ENCODE data around the gene TNFRSF14.
"Not testable (repeated sequence)": the region's sequence is repeated elsewhere in the genome, so short reads cannot be mapped to it uniquely, and the experiment has no call there.

TNFRSF14 gene

DNA sequence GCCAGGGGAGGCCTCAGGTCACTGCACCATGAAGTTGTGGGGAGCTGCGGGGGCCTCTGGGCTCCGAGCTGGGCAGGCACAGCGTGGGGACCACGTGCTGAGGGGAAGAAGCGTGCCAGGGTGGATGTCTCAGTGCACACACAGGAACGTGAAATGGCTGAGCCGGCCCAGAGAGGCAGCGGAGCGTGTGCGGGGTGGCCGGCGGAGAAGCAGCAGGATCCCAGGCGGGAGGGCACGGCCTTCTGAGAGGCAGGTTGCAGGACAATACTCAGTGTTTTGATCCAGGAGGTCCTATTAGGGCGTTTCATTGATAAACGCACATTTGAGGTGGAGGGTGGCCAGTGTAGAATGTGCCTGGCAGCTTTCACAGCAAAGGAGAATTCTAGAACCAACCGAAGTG, 12.9 kb downstream of the TNFRSF14 start:
- DNase-seq: peak; percentile 60

GRCh38 chr1:2569703-2570102, 13.5 kb downstream of the TNFRSF14 start:
- not testable (repeated sequence) for DNase-seq

GRCh38 chr1:2570332-2570731, 14.2 kb downstream of the TNFRSF14 start:
- DNase-seq: no peak

DNA sequence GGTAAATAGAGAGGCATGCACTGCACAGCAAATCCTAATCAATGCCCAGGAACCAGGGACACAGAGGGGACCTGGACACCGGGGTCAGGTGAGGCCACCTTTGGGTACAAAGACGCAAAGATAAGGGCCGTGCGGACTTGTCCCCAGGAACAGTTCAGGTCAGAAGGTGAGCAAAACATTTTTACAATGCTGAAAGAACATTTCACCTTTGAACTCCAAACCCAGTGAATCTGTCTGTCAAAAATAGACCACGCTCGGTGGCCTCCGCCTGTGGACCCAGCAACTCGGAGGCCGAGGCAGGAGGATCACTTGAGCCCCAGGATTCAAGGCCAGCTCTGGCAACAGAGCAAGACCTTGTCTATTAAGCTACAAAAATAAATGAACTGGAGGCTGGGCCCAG, 15.2 kb downstream of the TNFRSF14 start:
- no peak for DNase-seq

DNA sequence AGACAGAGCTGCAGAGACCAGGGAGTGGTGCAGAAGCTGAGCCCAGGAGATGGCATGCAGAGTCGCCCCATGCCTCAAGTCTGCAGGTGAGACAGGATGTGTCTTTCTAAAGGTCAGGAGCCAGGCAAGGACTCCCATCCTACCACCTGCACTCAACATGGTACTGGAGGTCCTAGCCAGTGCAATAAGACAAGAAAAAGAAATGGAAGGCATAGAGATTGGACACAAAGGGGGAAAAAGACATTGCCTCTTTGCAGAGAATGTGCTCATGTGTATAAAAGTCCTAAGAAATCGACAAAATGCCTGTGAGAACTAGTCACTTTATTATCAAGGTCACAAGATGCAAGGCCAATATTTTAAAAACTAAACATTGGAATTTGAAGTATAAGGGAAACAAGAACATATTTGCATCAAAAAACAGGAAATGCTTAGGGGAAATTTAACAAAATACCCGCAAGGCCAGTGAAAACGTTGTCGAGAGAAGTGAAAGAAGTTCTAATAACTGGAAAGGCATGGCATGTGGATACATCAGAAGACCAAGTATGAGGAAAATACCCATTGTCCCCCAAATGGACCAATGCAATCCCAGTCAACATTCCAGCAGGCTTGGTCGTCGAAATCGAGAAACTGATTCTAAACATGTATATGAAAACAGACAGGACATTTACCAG, 17.2 kb downstream of the TNFRSF14 start:
- DNase-seq: no peak

GRCh38 chr1:2574350-2574749, 18.2 kb downstream of the TNFRSF14 start:
- no peak for DNase-seq

GRCh38 chr1:2575801-2576663, 19.9 kb downstream of the TNFRSF14 start:
- no peak for DNase-seq

DNA sequence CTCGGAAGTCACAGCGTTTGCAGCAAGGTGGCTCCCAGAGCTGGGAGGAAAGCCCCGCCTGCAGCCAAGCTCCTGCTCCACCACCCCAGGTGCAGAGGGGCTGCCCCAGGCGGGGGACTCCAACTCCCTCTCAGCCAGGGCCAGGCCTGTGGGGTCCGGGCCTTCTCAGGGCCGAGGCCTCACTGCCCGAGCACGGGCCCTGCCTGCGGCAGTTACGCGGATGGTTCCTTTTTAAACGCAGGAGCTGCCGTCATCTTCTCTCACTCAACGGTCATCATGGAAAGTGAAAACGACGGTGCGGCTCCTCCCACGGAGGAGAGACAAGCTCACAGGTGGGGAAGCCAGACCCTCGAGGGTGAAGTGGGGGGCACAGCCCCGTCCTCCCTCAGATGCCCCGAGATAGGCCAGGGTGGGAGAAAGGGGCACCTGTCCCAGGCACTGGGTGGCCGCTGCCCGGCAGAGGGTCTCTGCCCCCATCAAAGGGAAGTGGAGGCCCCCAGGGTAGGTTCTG, 21.4 kb downstream of the TNFRSF14 start:
- DNase-seq: not testable (repeated sequence)

DNA sequence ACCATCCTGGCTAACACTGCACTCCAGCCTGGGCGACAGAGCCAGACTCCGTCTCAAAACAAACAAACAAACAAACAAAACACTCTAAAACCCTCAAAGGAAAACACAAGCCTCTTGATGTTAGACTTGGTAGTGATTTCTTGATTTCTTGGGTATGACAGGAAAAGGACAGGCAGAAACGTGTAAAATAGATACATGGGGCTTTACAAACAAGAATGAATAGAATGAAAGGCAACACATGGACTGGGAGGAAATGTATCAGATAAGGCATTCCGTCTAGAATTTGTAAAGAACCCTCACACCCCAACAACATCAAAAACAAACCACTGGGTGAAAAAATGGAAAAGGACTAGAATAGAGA, 22.6 kb downstream of the TNFRSF14 start:
- DNase-seq: no peak

GRCh38 chr1:2580691-2581090, 24.5 kb downstream of the TNFRSF14 start:
- DNase-seq: no peak

DNA sequence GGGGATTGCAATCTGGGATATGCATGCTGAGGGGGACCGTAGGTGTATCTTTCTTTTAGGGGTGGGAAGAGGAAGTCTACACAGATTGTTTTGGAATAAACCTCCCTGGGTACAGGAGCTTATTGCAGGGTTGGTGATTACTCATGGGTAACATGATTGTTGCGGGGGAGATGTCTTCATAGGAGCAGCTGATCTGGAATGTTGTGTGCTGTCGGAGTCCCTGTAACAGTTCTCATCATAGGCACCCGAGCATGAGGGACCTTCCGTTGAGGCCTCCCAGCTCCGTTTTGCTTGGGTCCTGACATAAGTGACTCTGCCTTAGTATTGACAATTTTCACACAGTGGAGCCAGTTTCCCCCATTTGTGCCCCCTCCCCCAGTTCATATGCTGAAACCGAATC, 26.2 kb downstream of the TNFRSF14 start:
- DNase-seq: peak; percentile 14

GRCh38 chr1:2583331-2583791, 27.2 kb downstream of the TNFRSF14 start:
- peak; percentile 22 for DNase-seq

DNA sequence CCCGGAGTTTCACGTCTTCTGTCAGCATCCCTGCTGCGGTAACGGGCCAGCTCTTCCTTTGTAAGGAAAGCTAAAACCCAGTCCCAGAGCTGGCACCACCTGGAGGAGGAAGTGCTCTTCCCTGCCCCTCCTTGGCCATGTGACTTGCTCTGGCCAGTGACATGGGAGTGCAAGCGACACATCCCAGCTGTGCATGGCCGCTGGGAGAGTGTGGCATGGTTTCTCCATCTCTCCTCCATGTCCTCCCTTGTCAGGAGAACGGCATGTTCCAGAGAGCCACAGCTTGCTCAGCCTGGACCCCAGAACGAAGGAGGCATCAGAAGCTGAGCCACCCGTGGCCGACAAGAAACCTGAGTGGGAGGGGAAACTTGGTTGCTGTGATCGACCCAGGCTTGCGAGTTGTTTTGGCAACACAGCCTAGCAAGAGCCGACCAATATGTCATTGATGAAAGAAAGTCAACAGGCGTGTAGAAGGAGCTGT, 27.7 kb downstream of the TNFRSF14 start:
- DNase-seq: no peak

- DNase-seq: peak; percentile 37
Observed at GRCh38 chr1:2584686-2585317, 28.6 kb downstream of the TNFRSF14 start.

DNA sequence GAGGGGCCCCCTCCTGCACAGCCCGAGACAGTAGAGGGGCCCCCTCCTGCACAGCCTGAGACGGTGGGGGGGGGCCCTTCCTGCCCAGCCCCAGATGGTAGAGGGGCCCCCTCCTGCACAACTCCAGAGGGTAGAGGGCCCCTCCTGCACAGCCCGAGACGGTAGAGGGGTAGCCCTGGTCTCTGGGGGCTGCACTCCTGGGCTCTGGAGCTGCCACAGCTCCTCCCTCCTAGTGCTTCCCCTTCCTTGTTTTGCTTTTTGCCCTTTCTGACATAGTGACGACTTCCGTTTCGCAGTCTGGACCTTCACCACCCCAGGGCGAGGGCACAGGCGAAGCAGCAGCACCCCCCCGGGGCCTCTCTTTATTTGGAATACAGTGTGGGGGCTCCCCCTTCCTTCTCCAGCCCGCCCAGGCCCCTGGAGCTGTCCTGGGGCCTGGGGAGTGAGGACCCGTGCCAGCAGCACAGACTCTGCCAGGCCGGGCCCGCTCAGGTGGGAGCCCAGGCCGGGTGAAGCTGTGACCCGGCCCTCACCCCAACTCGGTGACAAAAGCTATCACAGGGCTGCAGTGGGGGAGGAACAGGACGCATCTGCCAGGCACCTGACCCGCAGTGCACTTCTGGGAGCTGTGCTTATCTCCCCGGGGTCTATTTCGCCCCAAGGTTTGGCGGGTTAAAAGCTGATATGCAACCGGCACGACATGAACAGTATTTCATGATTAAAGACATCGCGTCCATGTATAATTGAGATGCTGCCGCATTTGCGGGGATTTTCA, 29.3 kb downstream of the TNFRSF14 start:
- peak; percentile 84 for DNase-seq

DNA sequence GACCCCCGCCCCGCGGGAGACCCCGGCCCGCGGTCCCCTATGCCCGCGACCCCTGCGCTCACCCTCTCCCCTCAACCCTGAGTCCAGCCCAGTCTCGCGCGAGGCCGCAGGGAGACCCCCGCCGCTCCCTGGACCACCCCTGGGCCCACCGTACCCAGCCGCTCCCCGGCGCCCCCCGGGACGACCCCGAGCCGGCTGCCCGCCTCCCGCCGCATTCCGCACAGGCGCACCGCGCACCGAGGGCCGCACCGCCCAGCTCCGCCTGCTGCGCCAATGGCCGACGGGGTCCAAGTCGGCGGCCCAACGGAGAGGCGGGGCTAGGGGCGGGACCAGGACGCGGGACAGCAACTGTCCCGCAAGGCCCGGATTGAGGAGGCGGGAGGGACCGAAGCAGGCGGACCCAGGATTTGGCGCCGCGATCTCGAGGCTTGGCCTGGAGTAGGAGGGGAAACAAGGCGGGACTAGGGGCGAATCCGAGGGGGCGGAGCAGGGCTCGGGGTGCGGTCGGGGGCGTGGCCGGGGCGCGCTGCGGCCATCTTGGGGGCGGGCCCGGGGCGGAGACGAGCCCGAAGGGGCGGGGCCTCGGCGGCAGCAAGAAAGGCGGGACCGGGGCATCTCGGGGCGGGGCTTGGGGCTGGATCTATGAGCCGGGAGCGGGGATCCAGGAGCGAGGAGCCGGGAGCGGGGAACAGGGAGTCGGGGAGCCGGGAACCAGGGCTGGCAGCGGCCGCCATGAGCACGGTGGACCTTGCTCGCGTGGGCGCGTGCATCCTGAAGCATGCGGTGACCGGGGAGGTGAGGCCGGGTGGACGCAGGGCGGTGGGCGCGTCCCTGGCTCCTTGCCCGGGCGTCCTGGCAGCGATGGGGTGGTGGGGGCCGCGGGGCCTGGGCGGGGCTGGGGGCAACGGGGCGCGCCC, 30.2 kb downstream of the TNFRSF14 start, which contains the start of gene PRXL2B:
Gene PRXL2B (plus strand): TSS at position 624 of the 917 bp plus-strand sequence. CDS start 109 bp downstream, at position 733.
- peak; percentile 99 for DNase-seq

- peak; percentile 60 for DNase-seq
Observed at GRCh38 chr1:2587071-2587859, 31.1 kb downstream of the TNFRSF14 start.

GRCh38 chr1:2587860-2588571, 31.8 kb downstream of the TNFRSF14 start:
- no peak for DNase-seq

DNA sequence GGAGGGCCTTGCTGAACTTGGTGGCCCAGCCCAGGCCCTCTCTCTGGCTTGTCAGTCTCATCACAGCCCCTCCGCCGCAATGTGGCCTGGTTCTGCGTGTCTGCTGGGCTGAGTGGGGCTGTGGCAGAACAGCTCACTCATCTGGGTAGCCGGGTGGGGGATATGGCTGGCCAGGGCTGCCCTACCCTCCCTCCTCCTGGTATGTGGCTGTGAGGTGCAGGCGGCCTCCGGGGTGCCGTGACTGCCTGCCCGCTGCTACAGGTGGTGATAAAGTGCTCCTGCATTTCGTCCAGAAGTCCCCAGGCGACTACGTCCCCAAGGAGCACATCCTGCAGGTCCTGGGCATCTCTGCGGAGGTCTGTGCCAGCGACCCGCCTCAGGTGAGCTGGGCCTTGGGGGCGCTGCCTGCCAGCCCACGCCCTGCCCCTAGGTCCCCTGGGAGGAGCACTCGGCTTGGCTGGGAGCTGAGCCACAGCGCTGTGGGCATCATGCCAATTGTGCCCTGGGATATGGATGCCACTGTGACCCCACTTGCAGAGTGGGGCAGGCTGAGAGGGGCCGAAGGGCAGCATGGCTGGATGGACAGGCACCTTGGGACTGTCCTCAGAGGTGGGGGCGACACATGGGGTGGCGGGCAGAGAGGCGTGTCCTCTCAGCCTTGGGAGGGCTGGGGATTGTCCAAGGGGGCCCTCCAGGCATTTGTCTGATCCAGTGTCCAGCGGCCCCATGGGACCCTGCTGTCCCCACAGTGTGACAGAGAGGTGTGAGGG, 32.7 kb downstream of the TNFRSF14 start:
- DNase-seq: no peak
